Ishikawa (cell line): ENCODE data around the gene TBC1D8B.

Source experiments
- CEBPB ChIP-seq: IDR thresholded peaks from 2 replicates; pipeline ENCODE4 v1.6.1; 2012
- CREB1 ChIP-seq: IDR thresholded peaks from 2 replicates; pipeline ENCODE4 v1.6.1; 2012; ENCODE audit warnings: low read depth
- EGR1 ChIP-seq: IDR thresholded peaks from 2 replicates; pipeline ENCODE4 v1.6.1; 2012
- EP300 ChIP-seq: IDR thresholded peaks from 2 replicates; pipeline ENCODE4 v1.6.1; 2012; ENCODE audit warnings: borderline replicate concordance
- FOXM1 ChIP-seq: IDR thresholded peaks from 2 replicates; pipeline ENCODE4 v1.6.1; 2012; ENCODE audit warnings: low read depth, borderline replicate concordance
- NFIC ChIP-seq: IDR thresholded peaks from 2 replicates; pipeline ENCODE4 v1.6.1; 2012
- RAD21 ChIP-seq: IDR thresholded peaks from 2 replicates; pipeline ENCODE4 v1.6.1; 2012; ENCODE audit warnings: low read depth
- TAF1 ChIP-seq: IDR thresholded peaks from 2 replicates; pipeline ENCODE4 v1.6.1; 2012; ENCODE audit warnings: low read depth, mild to moderate bottlenecking
- TCF12 ChIP-seq: IDR thresholded peaks from 2 replicates; pipeline ENCODE4 v1.6.1; 2012; ENCODE audit warnings: low read depth
- TEAD4 ChIP-seq: IDR thresholded peaks from 2 replicates; pipeline ENCODE4 v1.6.1; 2012
- YY1 ChIP-seq: IDR thresholded peaks from 2 replicates; pipeline ENCODE4 v1.6.1; 2012; ENCODE audit warnings: low read depth
- ZBTB7A ChIP-seq: IDR thresholded peaks from 2 replicates; pipeline ENCODE4 v1.6.1; 2012; ENCODE audit warnings: low read depth
- TF ChIP-seq, protein P1 (sequence below): IDR thresholded peaks from 2 replicates; pipeline ENCODE4 v1.6.1; 2012
- TF ChIP-seq, protein P2 (sequence below): IDR thresholded peaks from 2 replicates; pipeline ENCODE4 v1.6.1; 2012; ENCODE audit warnings: low read depth, mild to moderate bottlenecking
- TF ChIP-seq, protein P3 (sequence below): IDR thresholded peaks from 2 replicates; pipeline ENCODE4 v1.6.1; 2012

The TBC1D8B gene

DNA sequence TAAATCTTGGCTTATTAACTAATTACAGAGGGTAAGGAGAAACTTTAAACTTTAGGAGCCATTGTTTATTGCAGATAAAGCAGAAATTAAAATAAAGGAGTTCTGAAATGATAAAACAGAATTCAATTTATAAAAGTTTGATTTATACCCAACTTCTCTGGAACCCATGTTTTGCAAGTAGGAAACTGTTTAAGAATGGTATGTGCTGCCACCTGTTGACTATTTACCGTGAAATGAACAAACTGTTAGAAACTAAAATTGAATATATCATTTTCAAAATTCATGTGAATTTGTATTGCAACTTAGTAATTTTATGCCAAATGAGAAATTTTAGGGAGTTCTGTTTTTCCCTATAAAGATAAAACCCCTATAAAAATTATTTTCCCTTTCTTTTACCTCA lies 11.0 kb upstream of the TBC1D8B start:
- peak; percentile 36 for TF ChIP-seq RAD21
- TF ChIP-seq YY1 = no peak

DNA sequence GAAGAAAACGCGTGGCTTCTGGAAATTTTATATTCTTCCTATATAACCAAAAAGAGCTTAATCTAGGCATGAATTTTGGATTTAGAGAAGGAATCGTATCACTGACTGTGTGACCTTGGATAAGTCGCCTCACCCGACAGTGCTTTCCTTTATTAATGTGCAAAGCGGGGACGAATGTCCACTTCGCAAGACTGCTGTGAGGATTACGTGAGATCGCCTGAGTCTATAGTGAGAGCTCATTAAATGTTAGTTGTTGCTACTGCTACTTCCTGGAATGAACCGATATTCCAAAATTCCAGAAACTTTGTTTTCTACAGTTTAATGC lies 448 bp upstream of the TBC1D8B start:
- TF ChIP-seq YY1 = no peak
- no peak for TF ChIP-seq TEAD4
- TF ChIP-seq ZBTB7A = no peak
- TF ChIP-seq TCF12 = no peak

DNA sequence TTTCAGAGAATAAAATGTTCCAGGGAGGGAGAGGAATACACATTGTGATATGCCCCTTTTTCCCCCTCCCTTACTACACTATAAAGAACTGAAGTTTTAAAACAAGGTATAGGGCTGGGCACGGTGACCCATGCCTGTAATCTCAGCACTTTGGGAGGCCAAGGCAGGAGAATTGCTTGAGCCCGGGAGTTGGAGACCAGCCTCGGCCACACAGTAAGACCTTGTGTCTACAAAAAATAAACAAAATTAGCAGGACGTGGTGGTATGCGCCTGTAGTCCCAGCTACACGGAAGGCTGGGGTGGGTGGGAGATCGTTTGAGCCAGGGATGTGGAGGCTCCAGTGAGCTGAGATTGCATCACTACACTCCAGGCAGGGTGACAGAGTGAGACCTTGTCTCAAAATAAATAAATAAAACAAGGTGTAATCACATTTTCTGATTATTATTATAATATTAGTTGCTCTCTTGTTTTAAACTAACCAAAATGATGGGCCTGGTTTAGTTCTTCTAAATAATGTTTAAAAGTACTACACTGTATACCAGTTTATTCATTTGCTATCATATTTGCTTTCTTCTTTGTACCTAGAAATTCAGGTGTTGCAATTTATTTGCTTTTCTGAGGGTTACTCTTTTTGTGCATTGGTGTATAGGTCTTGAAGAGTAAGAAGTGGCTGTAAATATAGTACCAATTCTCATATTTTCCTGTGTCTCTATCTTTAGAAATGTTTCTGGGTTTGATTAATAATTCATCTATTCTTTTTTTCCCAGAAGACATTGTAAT lies 8.8 kb downstream of the TBC1D8B start:
- TF ChIP-seq YY1 (no peak), TCF12 (no peak), RAD21 (no peak), NFIC (no peak), ZBTB7A (no peak)
- TF ChIP-seq, protein P1, sequence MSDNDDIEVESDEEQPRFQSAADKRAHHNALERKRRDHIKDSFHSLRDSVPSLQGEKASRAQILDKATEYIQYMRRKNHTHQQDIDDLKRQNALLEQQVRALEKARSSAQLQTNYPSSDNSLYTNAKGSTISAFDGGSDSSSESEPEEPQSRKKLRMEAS = no peak
- TF ChIP-seq, protein P2, sequence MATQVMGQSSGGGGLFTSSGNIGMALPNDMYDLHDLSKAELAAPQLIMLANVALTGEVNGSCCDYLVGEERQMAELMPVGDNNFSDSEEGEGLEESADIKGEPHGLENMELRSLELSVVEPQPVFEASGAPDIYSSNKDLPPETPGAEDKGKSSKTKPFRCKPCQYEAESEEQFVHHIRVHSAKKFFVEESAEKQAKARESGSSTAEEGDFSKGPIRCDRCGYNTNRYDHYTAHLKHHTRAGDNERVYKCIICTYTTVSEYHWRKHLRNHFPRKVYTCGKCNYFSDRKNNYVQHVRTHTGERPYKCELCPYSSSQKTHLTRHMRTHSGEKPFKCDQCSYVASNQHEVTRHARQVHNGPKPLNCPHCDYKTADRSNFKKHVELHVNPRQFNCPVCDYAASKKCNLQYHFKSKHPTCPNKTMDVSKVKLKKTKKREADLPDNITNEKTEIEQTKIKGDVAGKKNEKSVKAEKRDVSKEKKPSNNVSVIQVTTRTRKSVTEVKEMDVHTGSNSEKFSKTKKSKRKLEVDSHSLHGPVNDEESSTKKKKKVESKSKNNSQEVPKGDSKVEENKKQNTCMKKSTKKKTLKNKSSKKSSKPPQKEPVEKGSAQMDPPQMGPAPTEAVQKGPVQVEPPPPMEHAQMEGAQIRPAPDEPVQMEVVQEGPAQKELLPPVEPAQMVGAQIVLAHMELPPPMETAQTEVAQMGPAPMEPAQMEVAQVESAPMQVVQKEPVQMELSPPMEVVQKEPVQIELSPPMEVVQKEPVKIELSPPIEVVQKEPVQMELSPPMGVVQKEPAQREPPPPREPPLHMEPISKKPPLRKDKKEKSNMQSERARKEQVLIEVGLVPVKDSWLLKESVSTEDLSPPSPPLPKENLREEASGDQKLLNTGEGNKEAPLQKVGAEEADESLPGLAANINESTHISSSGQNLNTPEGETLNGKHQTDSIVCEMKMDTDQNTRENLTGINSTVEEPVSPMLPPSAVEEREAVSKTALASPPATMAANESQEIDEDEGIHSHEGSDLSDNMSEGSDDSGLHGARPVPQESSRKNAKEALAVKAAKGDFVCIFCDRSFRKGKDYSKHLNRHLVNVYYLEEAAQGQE = no peak

DNA sequence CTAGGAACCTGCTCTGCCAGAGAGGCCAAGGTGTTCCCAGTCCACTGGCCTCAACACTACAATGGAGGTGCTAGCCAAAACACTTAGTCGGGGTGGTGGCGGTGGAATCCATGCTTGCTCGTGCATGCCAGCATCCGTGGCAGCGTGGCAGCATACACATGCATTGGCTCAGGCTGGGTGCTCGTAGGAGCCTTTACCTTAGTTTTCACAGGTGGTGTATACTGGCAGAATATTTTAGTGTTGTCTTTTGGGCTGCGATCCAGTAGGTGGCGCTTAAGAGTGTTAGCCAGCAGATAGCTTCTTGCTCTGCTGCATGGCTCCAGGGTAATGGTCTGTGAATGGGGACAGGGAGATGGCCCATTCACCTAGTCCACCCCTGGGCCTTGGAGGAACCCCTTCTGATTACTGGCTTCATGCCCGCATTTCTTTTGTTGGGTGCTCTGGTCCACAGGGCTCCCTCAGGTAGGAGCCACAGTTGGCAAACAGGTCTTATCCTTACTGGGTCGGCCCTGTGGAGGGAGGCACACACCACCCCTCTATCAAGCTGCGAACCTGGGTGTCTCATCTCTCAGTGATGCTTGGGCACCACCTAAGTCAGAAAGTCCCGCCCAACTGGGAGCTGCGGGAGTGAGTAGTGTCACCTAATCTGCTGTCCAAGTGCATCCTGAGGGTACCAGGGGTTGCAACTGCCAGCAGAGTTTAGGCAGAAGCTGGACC lies 60.7 kb downstream of the TBC1D8B start:
- no peak for TF ChIP-seq FOXM1
- TF ChIP-seq, protein P2 = no peak
- TF ChIP-seq EGR1 = no peak
- no peak for TF ChIP-seq EP300
- TF ChIP-seq, protein P1 = no peak
- TF ChIP-seq RAD21 = peak; percentile 21; the same call in 1 of the 2 replicates

DNA sequence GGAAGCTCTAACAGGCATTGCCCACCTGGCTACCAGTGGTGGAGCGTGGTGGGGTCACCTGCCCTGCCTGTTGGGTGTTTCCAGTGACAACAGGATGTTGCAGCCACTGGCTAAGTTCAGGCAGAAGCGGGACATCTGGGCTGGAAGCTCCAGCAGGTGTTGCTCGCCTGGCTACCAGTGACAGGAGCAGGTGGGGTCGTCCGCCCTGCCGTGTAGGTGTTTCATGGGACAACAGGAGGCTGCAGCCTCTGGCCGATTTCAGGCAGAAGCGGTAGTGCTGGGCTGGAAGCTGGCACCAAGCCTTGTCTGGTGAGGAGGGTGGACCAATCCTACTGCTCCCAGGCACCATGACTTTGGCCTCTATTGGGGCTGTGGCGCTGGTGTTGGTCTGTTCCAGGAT lies 61.2 kb downstream of the TBC1D8B start:
- TF ChIP-seq FOXM1 (no peak), EP300 (no peak), TEAD4 (no peak), NFIC (no peak), ZBTB7A (no peak), TAF1 (no peak), RAD21 (no peak), CEBPB (no peak), YY1 (no peak), CREB1 (no peak), EGR1 (no peak), TCF12 (no peak)
- TF ChIP-seq, protein P1 = no peak
- TF ChIP-seq, protein P2 = no peak
- TF ChIP-seq, protein P3, sequence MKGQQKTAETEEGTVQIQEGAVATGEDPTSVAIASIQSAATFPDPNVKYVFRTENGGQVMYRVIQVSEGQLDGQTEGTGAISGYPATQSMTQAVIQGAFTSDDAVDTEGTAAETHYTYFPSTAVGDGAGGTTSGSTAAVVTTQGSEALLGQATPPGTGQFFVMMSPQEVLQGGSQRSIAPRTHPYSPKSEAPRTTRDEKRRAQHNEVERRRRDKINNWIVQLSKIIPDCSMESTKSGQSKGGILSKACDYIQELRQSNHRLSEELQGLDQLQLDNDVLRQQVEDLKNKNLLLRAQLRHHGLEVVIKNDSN = no peak
